ENCODE data around the gene PPIB.

The PPIB gene

DNA sequence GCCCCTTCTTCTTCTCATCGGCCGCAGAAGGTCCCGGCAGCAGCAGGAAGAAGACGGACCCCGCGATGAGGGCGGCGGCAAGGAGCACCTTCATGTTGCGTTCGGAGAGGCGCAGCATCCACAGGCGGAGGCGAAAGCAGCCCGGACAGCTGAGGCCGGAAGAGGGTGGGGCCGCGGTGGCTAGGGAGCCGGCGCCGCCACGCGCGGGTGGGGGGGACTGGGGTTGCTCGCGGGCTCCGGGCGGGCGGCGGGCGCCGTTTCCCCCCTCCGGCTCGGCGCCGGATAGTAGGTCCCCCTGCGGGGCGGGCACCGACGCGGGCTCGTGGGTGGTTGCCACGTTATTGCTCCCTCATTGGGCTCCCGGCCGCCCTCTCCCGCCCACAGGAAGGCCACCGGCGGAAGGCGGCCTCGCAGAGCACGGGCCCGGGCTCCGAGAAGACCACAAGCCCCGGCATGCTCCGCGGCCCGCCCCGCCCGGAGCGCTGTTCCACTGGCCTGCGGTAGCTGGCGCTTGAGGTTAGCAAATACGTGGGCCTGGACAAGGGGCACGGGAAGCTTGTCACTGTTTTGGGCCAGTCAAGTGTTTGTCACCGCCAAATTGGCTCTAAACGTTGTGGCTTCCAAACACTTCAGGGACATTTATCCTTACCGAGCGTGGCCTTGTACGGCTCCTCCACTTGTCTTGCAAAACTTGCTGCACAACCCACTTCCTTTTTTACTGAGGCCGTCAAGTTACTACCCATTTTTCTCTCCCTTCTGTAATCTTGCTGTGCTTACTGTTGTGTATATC lies at the start of gene PPIB:
PPIB (minus strand) TSS at position 154 of the 790 bp plus-strand sequence; CDS start at position 118, 36 bp downstream.
- peak; percentile 70 for DNase-seq

DNA sequence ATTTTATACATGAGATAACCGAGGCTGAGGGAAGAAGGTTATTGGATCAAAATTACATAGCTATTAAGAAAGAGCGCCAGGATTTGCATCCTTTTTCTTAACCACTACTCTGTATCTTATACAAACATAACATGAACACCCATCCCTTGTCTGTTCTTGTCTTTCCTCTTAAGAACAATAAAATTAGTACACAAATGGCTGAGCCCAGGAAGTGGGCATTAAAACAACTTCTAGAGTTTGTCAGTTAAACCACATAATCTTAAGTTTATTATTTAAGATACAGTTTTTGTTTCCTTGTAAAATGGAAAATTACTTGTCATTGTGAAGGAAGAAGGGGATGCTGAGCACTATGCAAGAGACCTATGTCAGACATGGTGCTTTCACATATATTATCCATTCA lies 48.9 kb upstream of the PPIB start:
- DNase-seq = no peak

DNA sequence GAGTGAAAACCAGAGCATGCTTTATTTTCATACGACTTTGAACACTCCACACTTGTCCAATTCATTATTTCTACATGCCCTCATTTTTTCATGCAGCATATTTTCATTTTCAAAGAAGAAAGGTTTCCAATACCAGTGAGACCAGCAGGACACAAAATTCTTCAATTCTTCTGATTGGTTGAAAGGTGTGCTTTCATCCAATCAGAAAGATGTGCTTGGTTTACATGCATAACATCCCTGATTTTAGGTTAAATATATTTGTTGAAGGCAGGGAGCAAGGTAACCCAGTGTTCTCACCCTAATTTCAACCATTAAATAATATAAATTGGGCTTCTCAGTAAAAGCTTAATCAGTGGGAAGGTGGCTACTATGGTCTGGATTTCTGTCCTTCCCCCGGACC lies 47.5 kb upstream of the PPIB start:
- no peak for DNase-seq

DNA sequence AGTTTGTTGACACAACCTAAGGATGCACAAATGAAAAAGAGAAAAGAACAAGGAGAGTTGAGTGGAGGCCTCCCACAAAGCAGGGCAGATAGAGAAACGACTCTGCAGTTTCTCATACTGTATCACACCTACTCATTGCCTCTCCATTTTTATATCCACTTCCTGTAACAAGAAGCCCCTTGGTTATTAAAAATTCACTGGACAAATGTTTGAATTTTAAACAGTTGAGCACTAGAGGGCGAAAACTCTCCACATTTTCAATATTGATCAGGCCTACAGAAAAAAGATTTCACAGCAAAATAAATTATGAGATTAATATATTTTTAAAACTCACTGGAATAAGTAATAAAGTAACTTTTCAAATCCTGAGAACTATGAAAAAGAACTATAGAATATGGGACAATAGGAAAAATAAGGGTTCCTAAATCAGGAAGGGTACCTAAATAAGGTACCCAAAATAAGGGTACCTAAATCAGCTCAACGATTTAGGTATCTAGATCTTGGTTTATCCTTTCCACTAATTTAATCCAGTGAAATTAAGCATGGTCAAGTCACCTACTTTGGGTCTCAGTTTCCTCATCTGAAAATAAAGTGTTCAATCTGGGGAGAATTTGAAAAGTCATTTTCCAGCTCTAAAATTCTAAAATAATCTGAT lies 47.0 kb upstream of the PPIB start:
- peak; percentile 13 for DNase-seq

DNA sequence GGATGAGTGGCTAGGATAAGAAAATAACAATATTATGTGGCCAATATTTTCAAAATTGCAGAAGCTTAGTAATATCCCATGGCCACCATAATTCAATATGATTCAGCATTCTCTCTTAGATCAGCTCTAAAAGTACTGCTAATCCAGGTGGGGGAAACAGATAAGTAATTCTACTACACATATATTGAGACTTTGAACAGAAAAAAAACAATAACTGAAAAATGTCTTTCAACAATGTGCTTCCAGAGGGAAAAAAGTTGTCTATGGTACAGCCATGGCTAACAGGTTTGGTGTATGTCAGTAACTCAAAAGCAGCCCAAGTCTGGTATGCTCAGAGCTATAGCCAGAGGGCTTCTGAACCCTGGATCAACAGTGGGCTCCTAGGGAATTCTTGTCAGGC lies 42.4 kb upstream of the PPIB start:
- no peak for DNase-seq

DNA sequence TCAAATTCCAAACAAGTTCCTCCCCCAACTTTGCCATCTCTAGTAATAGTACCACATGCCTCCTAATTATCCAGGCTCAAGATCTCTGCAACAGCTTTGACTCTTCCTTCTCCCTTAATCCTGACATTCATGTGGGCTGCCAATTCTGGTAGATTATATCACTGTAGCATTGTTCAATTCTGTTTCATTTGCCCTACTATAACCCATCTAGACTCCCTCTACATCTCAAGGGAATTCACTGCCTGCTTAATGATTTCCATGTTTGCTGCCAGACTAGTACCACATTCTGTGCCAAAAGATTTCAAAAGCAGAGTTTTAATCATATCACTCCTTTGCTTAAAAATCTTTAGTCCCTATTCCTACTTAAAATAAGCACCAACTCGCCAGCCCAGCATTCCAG lies 34.6 kb upstream of the PPIB start:
- no peak for DNase-seq

GRCh38 chr15:64193971-64194370 lies 31.1 kb upstream of the PPIB start:
- no peak for DNase-seq

GRCh38 chr15:64191971-64192830 lies 29.4 kb upstream of the PPIB start:
- no peak for DNase-seq

DNA sequence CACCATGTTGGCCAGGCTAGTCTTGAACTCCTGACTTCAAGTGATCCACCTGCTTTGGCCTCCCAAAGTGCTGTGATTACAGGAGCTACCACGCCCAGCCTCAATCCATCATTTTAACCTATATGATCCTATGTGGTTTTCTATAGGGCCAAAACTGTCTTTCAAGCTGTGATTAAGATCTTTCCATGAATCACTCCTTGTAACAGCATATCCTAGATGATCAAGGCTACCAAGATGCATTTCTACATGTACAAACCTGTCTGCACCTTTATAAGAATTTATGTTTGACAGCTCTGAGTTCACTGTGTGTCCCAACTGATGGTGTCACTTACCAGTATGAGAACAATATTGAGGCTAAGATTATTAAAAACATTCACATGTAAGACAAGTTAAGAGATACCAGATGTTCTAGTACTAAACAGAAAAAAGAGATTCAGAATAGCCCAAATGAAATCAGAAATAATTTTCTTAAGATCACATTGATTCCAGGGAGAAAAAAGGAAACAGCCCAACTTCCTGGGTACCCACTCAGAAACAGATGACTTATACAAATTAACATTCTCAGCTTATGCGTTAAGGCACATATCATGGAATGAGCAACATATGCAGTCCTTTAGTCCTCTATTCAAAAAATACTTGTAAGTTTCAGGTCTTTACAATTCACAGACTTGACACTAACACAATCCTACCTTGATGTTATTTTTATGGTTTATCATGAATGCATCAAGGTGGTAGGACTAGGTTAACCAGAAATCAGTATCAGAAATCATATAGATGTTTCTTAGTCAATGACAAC lies 24.8 kb upstream of the PPIB start:
- no peak for DNase-seq

- no peak for DNase-seq
Observed at GRCh38 chr15:64185146-64185911, 22.5 kb upstream of the PPIB start.

DNA sequence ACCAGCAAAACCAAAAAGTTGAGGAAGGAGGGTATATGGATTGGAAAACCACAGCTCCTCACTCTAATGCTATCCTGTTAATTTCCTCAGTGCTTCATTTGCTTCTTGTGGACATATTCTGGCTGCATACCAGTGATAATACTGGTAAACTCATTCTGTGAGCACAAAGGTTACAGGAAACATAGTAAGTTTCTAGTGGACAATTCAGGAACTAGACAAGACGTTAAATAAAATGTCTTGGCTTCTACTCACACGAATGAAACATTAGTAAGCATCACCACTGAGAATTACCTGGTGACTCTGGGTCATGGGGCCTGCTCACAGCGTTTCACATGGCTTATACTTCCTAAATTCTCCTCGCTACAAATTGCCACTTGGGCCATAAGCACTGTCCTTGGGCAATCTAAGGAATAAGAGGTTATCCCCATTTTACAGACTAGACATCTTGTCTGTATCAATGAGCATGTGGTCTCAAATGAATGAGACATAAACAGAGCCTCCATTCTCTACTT lies 20.1 kb upstream of the PPIB start:
- DNase-seq = no peak

GRCh38 chr15:64180235-64180824 lies 17.5 kb upstream of the PPIB start:
- no peak for DNase-seq

- no peak for DNase-seq
Observed at GRCh38 chr15:64166102-64166890, 3.5 kb upstream of the PPIB start.

DNA sequence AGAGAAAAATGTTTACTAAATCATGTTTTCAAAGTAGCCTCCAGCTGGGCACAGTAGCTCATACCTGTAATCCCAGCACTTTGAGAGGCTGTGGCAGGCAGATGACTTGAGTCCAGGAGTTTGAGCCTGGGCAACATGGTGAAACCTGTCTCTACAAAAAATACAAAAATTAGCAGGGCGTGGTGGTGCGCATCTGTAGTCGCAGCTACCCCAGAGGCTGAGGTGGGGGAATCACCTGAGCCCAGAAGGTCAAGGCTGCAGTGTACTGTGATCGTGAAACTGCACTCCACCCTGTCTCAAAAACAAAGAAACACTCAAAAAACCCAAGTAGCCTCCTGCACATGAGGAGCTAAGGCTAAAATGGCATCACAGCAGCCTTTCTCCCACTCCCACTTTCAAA lies 1.6 kb upstream of the PPIB start:
- no peak for DNase-seq

GRCh38 chr15:64163659-64164362 lies 989 bp upstream of the PPIB start:
- DNase-seq = no peak

DNA sequence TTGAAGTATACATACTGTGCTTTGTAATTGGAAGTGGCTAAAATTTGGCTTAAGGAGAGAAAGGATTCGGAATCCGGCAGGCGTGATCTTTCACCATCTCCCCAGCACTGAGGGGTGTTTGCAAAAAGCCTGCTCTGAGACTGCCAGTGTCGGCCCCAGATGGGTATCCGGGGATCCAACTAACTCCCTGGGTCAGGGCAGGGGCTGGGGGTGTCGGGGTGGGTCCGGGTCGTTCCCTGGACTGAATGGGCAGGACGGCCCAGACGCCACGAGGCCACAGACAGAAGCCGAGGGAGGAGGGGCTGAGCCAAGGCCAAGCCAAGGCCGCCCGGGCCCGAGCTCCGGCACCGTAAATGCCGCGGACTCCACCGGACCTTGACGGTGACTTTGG lies 349 bp downstream of the PPIB start:
- no peak for DNase-seq

- DNase-seq = no peak
Observed at GRCh38 chr15:64161688-64162477, 939 bp downstream of the PPIB start.

GRCh38 chr15:64158363-64159134 lies 4.3 kb downstream of the PPIB start:
- DNase-seq = no peak
